ENCODE results near the gene FAM53A. TPM values are rescaled to one million over a fixed set of nuclear protein-coding genes. Genes with fewer than 3 reads are reported as not detected.
A peak's percentile ranks its signal among the peaks of the same experiment; 100 is the strongest.

The FAM53A gene
- total and polyA plus RNA-seq, 2 of the 13 experiments (the other 11 are each of a cell fraction or from before 2014, with no cell fraction given) = 0.48 to 1.1 TPM

- TF ChIP-seq SAFB2 (CRISPR knock-in tag; IDR thresholded peaks at IDR 0.05; ENCODE audit: borderline replicate concordance, low read depth) (no peak), SNAI1 (CRISPR knock-in tag; IDR thresholded peaks at IDR 0.05; ENCODE audit: borderline replicate concordance) (no peak; the same call in 1 of the 2 replicates), NCOA5 (CRISPR knock-in tag; IDR thresholded peaks at IDR 0.05) (no peak), ELF3 (CRISPR knock-in tag; IDR thresholded peaks at IDR 0.05) (peak; percentile 17; the same call in 1 of the 2 replicates), ZNF841 (CRISPR knock-in tag; IDR thresholded peaks at IDR 0.05; ENCODE audit: borderline replicate concordance) (peak; percentile 59; the same call in 1 of the 2 replicates), ZBTB20 (CRISPR knock-in tag; IDR thresholded peaks at IDR 0.05; ENCODE audit: borderline replicate concordance, low read depth) (no peak), BRD4 (CRISPR knock-in tag; IDR thresholded peaks at IDR 0.05) (0 out of 2 replicates have a peak, but pooled peaks have one; percentile 62), NR2F6 (IDR thresholded peaks at IDR 0.05) (no peak), NR2F6 (CRISPR knock-in tag; IDR thresholded peaks at IDR 0.05) (no peak; the same call in 1 of the 2 replicates), ZNF75D (CRISPR knock-in tag; IDR thresholded peaks at IDR 0.05; ENCODE audit: borderline replicate concordance) (no peak), HDAC6 (IDR thresholded peaks at IDR 0.05; ENCODE audit: low read depth, low read length) (no peak), ZNF512 (CRISPR knock-in tag; IDR thresholded peaks at IDR 0.05) (peak; percentile 43; the same call in 1 of the 2 replicates), NFAT5 (CRISPR knock-in tag; IDR thresholded peaks at IDR 0.05) (0 out of 2 replicates have a peak, but pooled peaks have one; percentile 57), ZNF558 (CRISPR knock-in tag; IDR thresholded peaks at IDR 0.05; ENCODE audit: borderline replicate concordance) (no peak; the same call in 1 of the 2 replicates), ATF7-NPFF (CRISPR knock-in tag; IDR thresholded peaks at IDR 0.05; ENCODE audit: low read depth) (peak; percentile 69; the same call in 1 of the 2 replicates), MBNL3 (CRISPR knock-in tag; conservative IDR thresholded peaks at IDR 0.05) (no peak), FOXO4 (CRISPR knock-in tag; conservative IDR thresholded peaks at IDR 0.05) (no peak), RFX5 (IDR thresholded peaks at IDR 0.05; ENCODE audit: low read depth, low read length) (no peak), ZNF282 (IDR thresholded peaks at IDR 0.05; ENCODE audit: partially characterized antibody) (no peak), ZNF597 (CRISPR knock-in tag; IDR thresholded peaks at IDR 0.05) (no peak)
Observed at GRCh38 chr4:1720163-1720983, 36.3 kb upstream of the FAM53A start (continued).

All from HepG2 (cell line).